Lower lobe of right lung (tissue), 2 donors: ENCODE results near the gene HADHB. TPM values are rescaled to one million over a fixed set of nuclear protein-coding genes. Genes with fewer than 3 reads are reported as not detected.

ENCODE experiments used
- ATAC-seq, 2 donors: fragments of 200-7000 bp; cut with Tn5 transposase; one replicate each; pipeline ENCODE4 v1.9.1; 2020 to 2022; ENCODE audit warnings: mild to moderate bottlenecking in 2 of 2, moderate library complexity in 2 of 2
- DNase-seq: peaks from one replicate; pipeline ENCODE4 v3.0.0-alpha.2; 2020
- H3K27ac ChIP-seq: fragments of 200-600 bp; one replicate; pipeline ENCODE4 v1.8.0; 2022
- H3K27me3 ChIP-seq: fragments of 200-600 bp; one replicate; pipeline ENCODE4 v1.8.0; 2022; ENCODE audit warnings: low read depth
- H3K36me3 ChIP-seq: fragments of 200-600 bp; one replicate; pipeline ENCODE4 v1.8.0; 2022; ENCODE audit warnings: mild to moderate bottlenecking
- H3K4me1 ChIP-seq: fragments of 200-600 bp; one replicate; pipeline ENCODE4 v1.8.0; 2022
- H3K4me3 ChIP-seq: fragments of 200-600 bp; one replicate; pipeline ENCODE4 v1.8.0; 2022; ENCODE audit warnings: mild to moderate bottlenecking
- H3K9me3 ChIP-seq: fragments of 200-600 bp; one replicate; pipeline ENCODE4 v1.8.0; 2022
- intact Hi-C: fragments of 100-400 bp; cut with DNase I; formaldehyde crosslinking; loops from one replicate; pipeline ENCODE4 v1.11.0; 2022
- total RNA-seq: library from RNA; stranded (reverse); fragmentation: NEBNext Ultra II Directional; extraction: Animal tissue kit (Norgen Biotek cat#: 25700); gene quantifications from one replicate; pipeline ENCODE4 v1.2.1, GENCODE V29; 2021
- TF ChIP-seq, protein P1 (sequence below): fragments of 200-600 bp; IDR thresholded peaks from one replicate; pipeline ENCODE4 v1.8.0; 2022; ENCODE audit warnings: antibody characterized with exemption, mild to moderate bottlenecking
- donor health status: DM: no; HTN: yes; CAD: no; lungs with severe emphysema.

Gene HADHB
- total RNA-seq, 1 donor from 2014 or later, result 119 TPM

DNA sequence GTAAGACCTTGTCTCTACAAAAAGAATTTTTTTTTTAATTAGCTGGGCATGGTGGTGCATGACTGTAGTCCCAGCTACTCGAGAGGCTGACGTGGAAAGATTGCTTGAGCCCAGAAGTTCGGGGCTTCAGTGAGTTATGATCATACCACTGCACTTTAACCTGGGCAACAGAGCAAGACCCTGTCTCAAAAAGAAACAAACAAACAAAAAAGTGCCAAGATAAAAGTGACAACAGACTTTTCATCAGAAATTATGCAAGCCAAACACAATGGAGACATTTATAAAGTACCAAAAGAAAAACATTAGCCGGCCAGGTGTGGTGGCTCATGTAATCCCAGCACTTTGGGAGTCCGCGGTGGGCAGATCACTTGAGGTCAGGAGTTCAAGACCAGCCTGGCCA, 27.0 kb upstream of the HADHB start:
- TF ChIP-seq, protein P1, sequence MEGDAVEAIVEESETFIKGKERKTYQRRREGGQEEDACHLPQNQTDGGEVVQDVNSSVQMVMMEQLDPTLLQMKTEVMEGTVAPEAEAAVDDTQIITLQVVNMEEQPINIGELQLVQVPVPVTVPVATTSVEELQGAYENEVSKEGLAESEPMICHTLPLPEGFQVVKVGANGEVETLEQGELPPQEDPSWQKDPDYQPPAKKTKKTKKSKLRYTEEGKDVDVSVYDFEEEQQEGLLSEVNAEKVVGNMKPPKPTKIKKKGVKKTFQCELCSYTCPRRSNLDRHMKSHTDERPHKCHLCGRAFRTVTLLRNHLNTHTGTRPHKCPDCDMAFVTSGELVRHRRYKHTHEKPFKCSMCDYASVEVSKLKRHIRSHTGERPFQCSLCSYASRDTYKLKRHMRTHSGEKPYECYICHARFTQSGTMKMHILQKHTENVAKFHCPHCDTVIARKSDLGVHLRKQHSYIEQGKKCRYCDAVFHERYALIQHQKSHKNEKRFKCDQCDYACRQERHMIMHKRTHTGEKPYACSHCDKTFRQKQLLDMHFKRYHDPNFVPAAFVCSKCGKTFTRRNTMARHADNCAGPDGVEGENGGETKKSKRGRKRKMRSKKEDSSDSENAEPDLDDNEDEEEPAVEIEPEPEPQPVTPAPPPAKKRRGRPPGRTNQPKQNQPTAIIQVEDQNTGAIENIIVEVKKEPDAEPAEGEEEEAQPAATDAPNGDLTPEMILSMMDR, result no peak
- Histone ChIP-seq H3K36me3 (peaks cover 73% of the 10 kb centered on the region), H3K4me3 (no peak overlapping the region), H3K27ac (no peak overlapping the region), H3K9me3 (no peaks in the 10 kb centered on the region), H3K27me3 (no peaks in the 10 kb centered on the region), H3K4me1 (no peaks in the 10 kb centered on the region)
- intact Hi-C loops, result no loop called here
- DNase-seq (no peak), ATAC-seq (no peak)

DNA sequence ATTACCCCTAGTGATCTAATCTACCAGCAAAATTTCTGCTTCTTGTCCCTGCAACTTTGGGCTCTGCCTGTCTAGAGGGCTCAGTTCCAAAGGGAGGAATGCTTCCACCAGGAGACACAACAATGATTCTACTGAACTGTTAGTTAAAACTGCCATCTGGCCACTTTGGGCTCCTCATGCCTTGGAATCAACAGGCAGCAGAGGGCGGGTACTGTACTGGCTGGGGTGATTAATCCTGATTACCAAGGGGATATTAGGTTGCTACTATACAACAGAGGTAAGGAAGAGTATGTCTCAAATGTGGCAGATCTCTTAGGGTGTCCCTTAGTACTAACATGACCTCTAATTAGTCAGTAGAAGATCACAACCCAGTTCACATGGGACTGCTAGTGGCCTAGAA, 21.7 kb upstream of the HADHB start:
- DNase-seq (no peak), ATAC-seq (peak; percentile 21 to 42)
- H3K4me3 ChIP-seq, result no peak overlapping the region
- no peak overlapping the region for H3K27ac ChIP-seq
- H3K9me3 ChIP-seq, result no peaks in the 10 kb centered on the region
- H3K36me3 ChIP-seq, result peaks cover 66% of the 10 kb centered on the region
- H3K4me1 ChIP-seq, result no peaks in the 10 kb centered on the region
- intact Hi-C loops, result no loop called here
- TF ChIP-seq, protein P1, result no peak
- no peaks in the 10 kb centered on the region for H3K27me3 ChIP-seq

DNA sequence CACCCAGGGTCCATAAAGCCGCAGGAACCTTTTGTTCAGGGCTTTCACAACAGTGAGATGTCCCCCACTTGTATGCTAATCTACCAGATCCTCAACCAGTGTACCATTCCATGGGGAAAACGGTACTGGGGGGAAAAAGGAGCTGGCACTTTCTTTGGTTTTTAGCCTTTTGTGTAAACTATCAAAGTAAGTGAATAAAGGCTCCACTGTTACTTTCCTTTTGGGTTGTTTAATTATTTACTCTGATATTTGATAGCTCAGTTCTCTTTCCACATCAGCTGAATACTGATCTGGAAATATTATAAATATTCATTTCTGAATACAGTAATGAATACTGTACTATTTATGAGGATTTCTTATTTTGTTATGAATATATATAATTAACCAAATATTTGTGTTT, 20.6 kb upstream of the HADHB start:
- Histone ChIP-seq H3K4me3 (no peak overlapping the region), H3K36me3 (peaks cover 76% of the 10 kb centered on the region), H3K27me3 (no peaks in the 10 kb centered on the region), H3K4me1 (no peaks in the 10 kb centered on the region), H3K27ac (no peak overlapping the region), H3K9me3 (no peaks in the 10 kb centered on the region)
- DNase-seq (no peak), ATAC-seq (no peak)
- intact Hi-C loops, result no loop called here
- TF ChIP-seq, protein P1, result no peak

DNA sequence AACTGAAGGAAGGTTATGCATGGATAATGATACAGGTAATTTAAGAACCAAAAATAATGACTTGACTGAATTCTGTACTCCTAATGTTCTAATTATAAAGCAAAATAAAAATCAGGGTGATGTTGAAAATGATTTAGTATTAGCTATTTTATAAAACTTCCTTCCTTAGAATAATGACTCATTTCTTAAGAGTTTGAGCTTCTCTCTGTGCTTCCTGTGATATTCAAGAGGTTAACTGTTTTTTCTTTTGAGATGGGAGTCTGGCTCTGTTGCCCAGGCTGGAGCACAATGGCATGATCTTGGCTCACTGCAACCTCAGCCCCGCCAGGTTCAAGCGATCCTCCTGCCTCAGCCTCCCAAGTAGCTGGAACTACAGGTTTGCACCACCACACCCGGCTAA, 15.1 kb upstream of the HADHB start:
- no peak for DNase-seq
- no peaks in the 10 kb centered on the region for H3K4me1 ChIP-seq
- no peak overlapping the region for H3K4me3 ChIP-seq
- H3K36me3 ChIP-seq, result peaks cover 97% of the 10 kb centered on the region
- intact Hi-C loops, result no loop called here
- TF ChIP-seq, protein P1, result no peak
- H3K9me3 ChIP-seq, result no peaks in the 10 kb centered on the region
- no peak overlapping the region for H3K27ac ChIP-seq
- H3K27me3 ChIP-seq, result no peaks in the 10 kb centered on the region
- no peak for ATAC-seq

DNA sequence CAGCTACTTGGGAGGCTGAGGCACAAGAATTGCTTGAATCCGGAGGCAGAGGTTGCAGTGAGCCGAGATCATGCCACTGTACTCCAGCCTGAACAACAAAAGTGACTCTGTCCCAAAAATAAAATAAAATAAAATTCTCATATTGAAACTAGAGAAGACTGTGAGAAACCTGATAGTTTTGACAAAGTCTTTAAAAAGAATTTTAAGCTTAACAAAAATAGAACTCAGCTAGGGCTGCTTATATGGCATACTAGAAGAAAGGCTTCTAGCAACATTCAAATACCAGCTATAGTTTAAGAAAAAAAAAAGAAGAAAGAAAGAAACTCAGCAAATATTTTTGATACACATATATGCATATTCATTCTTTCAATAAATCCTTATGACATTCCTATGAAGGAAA, 13.9 kb upstream of the HADHB start:
- no peak for DNase-seq
- H3K4me3 ChIP-seq, result no peak overlapping the region
- H3K27me3 ChIP-seq, result no peaks in the 10 kb centered on the region
- H3K36me3 ChIP-seq, result peaks cover 98% of the 10 kb centered on the region
- ATAC-seq, result no peak
- TF ChIP-seq, protein P1, result no peak
- no peaks in the 10 kb centered on the region for H3K4me1 ChIP-seq
- no peak overlapping the region for H3K27ac ChIP-seq
- intact Hi-C loops, result no loop called here
- H3K9me3 ChIP-seq, result no peaks in the 10 kb centered on the region

DNA sequence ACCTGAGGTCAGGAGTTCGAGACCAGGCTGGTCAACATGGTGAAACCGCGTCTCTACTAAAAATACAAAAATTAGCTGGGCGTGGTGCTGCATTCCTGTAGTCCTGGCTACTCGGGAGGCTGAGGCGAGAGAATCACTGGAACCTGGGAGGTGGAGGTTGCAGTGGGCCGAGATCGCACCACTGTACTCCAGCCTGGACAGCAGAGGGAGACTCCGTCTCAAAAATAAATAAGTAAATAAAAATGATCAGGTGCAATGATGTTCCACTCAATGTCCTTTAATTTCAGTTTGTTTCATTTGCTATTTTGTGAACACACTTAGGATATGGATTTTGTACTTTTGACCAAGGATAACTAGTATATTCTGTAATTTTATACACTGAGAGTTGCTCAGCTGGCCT, 9.7 kb upstream of the HADHB start:
- ATAC-seq (no peak), DNase-seq (no peak)
- Histone ChIP-seq H3K4me1 (peaks cover 18% of the 10 kb centered on the region), H3K4me3 (no peak overlapping the region), H3K9me3 (no peaks in the 10 kb centered on the region), H3K36me3 (peaks cover 86% of the 10 kb centered on the region), H3K27ac (no peak overlapping the region), H3K27me3 (no peaks in the 10 kb centered on the region)
- TF ChIP-seq, protein P1, result no peak
- intact Hi-C loops, result no loop called here
